ENCODE data around the gene DYNLL1.
"Not testable (repeated sequence)": the region's sequence is repeated elsewhere in the genome, so short reads cannot be mapped to it uniquely, and the experiment has no call there.

Gene DYNLL1

GRCh38 chr12:120497524-120498150 lies 1.7 kb downstream of the DYNLL1 start:
- H3K9me3 ChIP-seq (ENCODE audit: insufficient read depth, low read length), result no peaks in the 10 kb centered on the region
- no peak for DNase-seq (ENCODE audit: low read depth, low spot score)
- TF ChIP-seq YY1 (IDR thresholded peaks at IDR 0.05; ENCODE audit: insufficient read depth, insufficient read length) (no peak), ZNF274 (IDR thresholded peaks at IDR 0.05; ENCODE audit: low read depth, low read length) (no peak), SUZ12 (IDR thresholded peaks at IDR 0.05; ENCODE audit: extremely low read depth, insufficient read depth, insufficient read length) (no peak)
- peaks cover 44% of the 10 kb centered on the region for H3K36me3 ChIP-seq (ENCODE audit: insufficient read depth, insufficient read length, low read length)
- H3K27me3 ChIP-seq (ENCODE audit: insufficient read depth, insufficient read length), result no peaks in the 10 kb centered on the region
- peak overlapping the region; percentile 84 for H3K9ac ChIP-seq (ENCODE audit: insufficient read length, low read depth)
- peak overlapping the region; percentile 96 for H3K4me3 ChIP-seq (ENCODE audit: insufficient read length, low read depth)
- no peaks in the 10 kb centered on the region for H3K4me1 ChIP-seq (ENCODE audit: insufficient read depth, insufficient read length)

DNA sequence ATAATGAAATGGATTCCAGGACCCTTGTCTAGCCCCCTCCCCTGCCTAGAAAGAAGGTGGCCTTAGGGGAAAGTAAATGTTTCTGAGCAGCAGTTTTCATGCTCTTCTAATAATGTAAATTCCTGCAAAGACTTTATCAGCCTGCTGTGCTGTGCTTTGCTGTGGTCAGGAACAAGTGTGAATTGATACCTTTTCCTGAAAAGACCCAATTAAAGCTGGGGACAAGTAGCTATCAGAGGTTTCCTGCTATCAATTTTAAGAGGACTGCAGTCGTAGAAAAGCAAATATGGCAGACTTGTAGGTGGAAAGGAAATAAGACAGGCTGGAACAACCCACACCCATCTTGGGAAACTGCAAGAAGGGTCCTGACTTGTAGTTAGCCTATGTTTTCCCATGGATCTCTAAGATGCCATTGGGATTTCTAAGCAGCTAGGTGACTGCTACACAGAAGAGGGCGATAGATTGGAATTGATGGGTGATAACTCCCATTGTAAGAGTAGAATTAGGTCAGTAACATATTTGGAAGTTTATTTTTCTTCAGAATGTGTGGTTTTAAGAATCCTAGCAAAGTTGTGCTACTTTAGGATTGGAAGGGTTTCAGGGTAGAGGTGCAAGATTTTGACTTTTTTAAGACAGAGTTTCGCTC lies 3.1 kb downstream of the DYNLL1 start:
- no peak for TF ChIP-seq SUZ12 (IDR thresholded peaks at IDR 0.05; ENCODE audit: extremely low read depth, insufficient read depth, insufficient read length)
- Histone ChIP-seq H3K36me3 (ENCODE audit: insufficient read depth, insufficient read length, low read length) (peaks cover 57% of the 10 kb centered on the region), H3K9me3 (ENCODE audit: insufficient read depth, low read length) (no peaks in the 10 kb centered on the region), H3K4me1 (ENCODE audit: insufficient read depth, insufficient read length) (no peaks in the 10 kb centered on the region), H3K4me3 (ENCODE audit: insufficient read length, low read depth) (no peak overlapping the region), H3K9ac (ENCODE audit: insufficient read length, low read depth) (no peak overlapping the region), H3K27me3 (ENCODE audit: insufficient read depth, insufficient read length) (no peaks in the 10 kb centered on the region)
- DNase-seq (ENCODE audit: low read depth, low spot score), result no peak

DNA sequence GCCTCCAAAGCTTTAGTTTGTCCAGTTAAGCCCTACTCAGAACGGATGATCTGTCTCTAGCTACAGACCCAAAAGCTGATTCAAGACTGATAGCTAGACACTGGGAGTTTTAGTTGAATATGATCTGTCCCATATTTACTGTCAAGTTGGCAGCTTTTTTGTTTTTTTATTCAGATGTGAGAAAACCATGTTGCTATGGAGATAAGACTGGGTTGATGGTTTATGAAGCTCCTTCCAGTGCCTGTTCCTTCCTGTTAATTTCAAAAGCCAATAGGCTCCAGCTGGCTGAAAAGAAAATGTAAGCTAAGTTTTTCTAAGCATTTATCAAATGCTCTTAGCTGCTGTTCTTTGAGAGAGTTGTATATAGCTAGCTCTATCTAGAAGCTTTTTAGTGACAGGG lies 4.7 kb downstream of the DYNLL1 start:
- Histone ChIP-seq H3K27me3 (ENCODE audit: insufficient read depth, insufficient read length) (no peaks in the 10 kb centered on the region), H3K36me3 (ENCODE audit: insufficient read depth, insufficient read length, low read length) (peaks cover 70% of the 10 kb centered on the region), H3K4me3 (ENCODE audit: insufficient read length, low read depth) (no peak overlapping the region), H3K4me1 (ENCODE audit: insufficient read depth, insufficient read length) (no peaks in the 10 kb centered on the region), H3K9ac (ENCODE audit: insufficient read length, low read depth) (no peak overlapping the region), H3K9me3 (ENCODE audit: insufficient read depth, low read length) (no peaks in the 10 kb centered on the region)
- TF ChIP-seq YY1 (IDR thresholded peaks at IDR 0.05; ENCODE audit: insufficient read depth, insufficient read length) (no peak), SUZ12 (IDR thresholded peaks at IDR 0.05; ENCODE audit: extremely low read depth, insufficient read depth, insufficient read length) (no peak)
- DNase-seq (ENCODE audit: low read depth, low spot score), result no peak

DNA sequence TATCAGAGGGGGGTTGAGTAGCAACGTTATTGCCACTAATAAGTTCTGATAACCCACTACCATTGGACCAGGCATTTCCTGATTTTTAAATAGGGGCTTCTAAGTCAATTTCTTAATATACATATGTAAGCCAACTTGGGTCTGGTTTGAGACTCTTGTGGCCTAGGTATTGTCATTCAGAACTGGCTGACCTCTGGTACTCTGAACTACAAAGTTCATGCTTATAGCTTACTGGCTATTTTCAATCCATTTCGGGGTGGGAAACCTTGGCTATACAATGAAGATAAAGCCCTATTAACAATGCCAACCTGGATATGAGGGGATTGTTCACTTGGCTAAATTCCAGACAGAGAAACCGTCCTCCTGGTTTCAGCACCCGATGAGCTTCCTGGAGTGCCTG lies 8.7 kb downstream of the DYNLL1 start:
- no peak for DNase-seq (ENCODE audit: low read depth, low spot score)
- TF ChIP-seq YY1 (IDR thresholded peaks at IDR 0.05; ENCODE audit: insufficient read depth, insufficient read length), result no peak
- no peaks in the 10 kb centered on the region for H3K9me3 ChIP-seq (ENCODE audit: insufficient read depth, low read length)
- H3K4me1 ChIP-seq (ENCODE audit: insufficient read depth, insufficient read length), result no peaks in the 10 kb centered on the region
- H3K36me3 ChIP-seq (ENCODE audit: insufficient read depth, insufficient read length, low read length), result peaks cover 76% of the 10 kb centered on the region
- H3K4me3 ChIP-seq (ENCODE audit: insufficient read length, low read depth), result no peak overlapping the region
- no peak overlapping the region for H3K9ac ChIP-seq (ENCODE audit: insufficient read length, low read depth)
- H3K27me3 ChIP-seq (ENCODE audit: insufficient read depth, insufficient read length), result no peaks in the 10 kb centered on the region

GRCh38 chr12:120508537-120508936 lies 12.6 kb downstream of the DYNLL1 start:
- H3K27me3 ChIP-seq (ENCODE audit: insufficient read depth, insufficient read length), result no peaks in the 10 kb centered on the region
- no peak overlapping the region for H3K4me3 ChIP-seq (ENCODE audit: insufficient read length, low read depth)
- no peak overlapping the region for H3K9ac ChIP-seq (ENCODE audit: insufficient read length, low read depth)
- DNase-seq (ENCODE audit: low read depth, low spot score), result no peak
- no peaks in the 10 kb centered on the region for H3K4me1 ChIP-seq (ENCODE audit: insufficient read depth, insufficient read length)
- H3K9me3 ChIP-seq (ENCODE audit: insufficient read depth, low read length), result no peaks in the 10 kb centered on the region
- TF ChIP-seq YY1 (IDR thresholded peaks at IDR 0.05; ENCODE audit: insufficient read depth, insufficient read length) (no peak), SUZ12 (IDR thresholded peaks at IDR 0.05; ENCODE audit: extremely low read depth, insufficient read depth, insufficient read length) (no peak), ZNF274 (IDR thresholded peaks at IDR 0.05; ENCODE audit: low read depth, low read length) (no peak)
- peaks cover 74% of the 10 kb centered on the region for H3K36me3 ChIP-seq (ENCODE audit: insufficient read depth, insufficient read length, low read length)

- Histone ChIP-seq H3K4me3 (ENCODE audit: insufficient read length, low read depth) (no peak overlapping the region), H3K9ac (ENCODE audit: insufficient read length, low read depth) (no peak overlapping the region), H3K4me1 (ENCODE audit: insufficient read depth, insufficient read length) (no peaks in the 10 kb centered on the region), H3K9me3 (ENCODE audit: insufficient read depth, low read length) (no peaks in the 10 kb centered on the region), H3K36me3 (ENCODE audit: insufficient read depth, insufficient read length, low read length) (peaks cover 81% of the 10 kb centered on the region), H3K27me3 (ENCODE audit: insufficient read depth, insufficient read length) (no peaks in the 10 kb centered on the region)
- DNase-seq (ENCODE audit: low read depth, low spot score), result no peak
- no peak for TF ChIP-seq YY1 (IDR thresholded peaks at IDR 0.05; ENCODE audit: insufficient read depth, insufficient read length)
- TF ChIP-seq SUZ12 (IDR thresholded peaks at IDR 0.05; ENCODE audit: extremely low read depth, insufficient read depth, insufficient read length), result no peak
- TF ChIP-seq ZNF274 (IDR thresholded peaks at IDR 0.05; ENCODE audit: low read depth, low read length), result no peak
Measured at GRCh38 chr12:120514002-120514401, 18.1 kb downstream of the DYNLL1 start.

DNA sequence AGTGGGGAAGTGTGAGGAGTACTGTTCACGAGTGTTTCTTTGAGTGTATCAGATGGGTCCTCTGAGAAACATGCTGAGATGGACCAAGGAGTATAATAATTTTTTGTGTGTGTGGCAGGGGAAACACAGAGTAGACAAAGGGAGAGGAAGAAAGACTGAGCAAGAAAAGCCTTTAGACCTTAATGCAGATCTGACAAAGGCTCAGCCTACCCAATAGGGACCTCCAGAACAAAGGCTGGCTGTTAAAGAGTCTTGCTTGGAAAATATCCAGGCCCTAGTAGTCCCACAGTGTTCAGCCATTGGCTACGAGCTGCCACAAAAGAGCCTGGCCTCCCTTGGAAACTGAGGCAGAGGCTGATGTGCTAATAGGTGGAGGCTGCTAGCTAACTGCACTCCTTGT lies 19.6 kb downstream of the DYNLL1 start:
- TF ChIP-seq SUZ12 (IDR thresholded peaks at IDR 0.05; ENCODE audit: extremely low read depth, insufficient read depth, insufficient read length) (no peak), YY1 (IDR thresholded peaks at IDR 0.05; ENCODE audit: insufficient read depth, insufficient read length) (no peak), ZNF274 (IDR thresholded peaks at IDR 0.05; ENCODE audit: low read depth, low read length) (no peak)
- Histone ChIP-seq H3K9me3 (ENCODE audit: insufficient read depth, low read length) (no peaks in the 10 kb centered on the region), H3K27me3 (ENCODE audit: insufficient read depth, insufficient read length) (no peaks in the 10 kb centered on the region), H3K9ac (ENCODE audit: insufficient read length, low read depth) (no peak overlapping the region), H3K36me3 (ENCODE audit: insufficient read depth, insufficient read length, low read length) (peaks cover 80% of the 10 kb centered on the region), H3K4me3 (ENCODE audit: insufficient read length, low read depth) (no peak overlapping the region), H3K4me1 (ENCODE audit: insufficient read depth, insufficient read length) (no peaks in the 10 kb centered on the region)
- no peak for DNase-seq (ENCODE audit: low read depth, low spot score)

GRCh38 chr12:120519324-120519723 lies 23.4 kb downstream of the DYNLL1 start:
- peaks cover 85% of the 10 kb centered on the region for H3K36me3 ChIP-seq (ENCODE audit: insufficient read depth, insufficient read length, low read length)
- not testable (repeated sequence) for H3K9ac ChIP-seq (ENCODE audit: insufficient read length, low read depth)

More at GRCh38 chr12:120519324-120519723, 23.4 kb downstream of the DYNLL1 start:
- not testable (repeated sequence) for H3K9me3 ChIP-seq (ENCODE audit: insufficient read depth, low read length); H3K4me3 ChIP-seq (ENCODE audit: insufficient read length, low read depth); H3K27me3 ChIP-seq (ENCODE audit: insufficient read depth, insufficient read length); DNase-seq (ENCODE audit: low read depth, low spot score); H3K4me1 ChIP-seq (ENCODE audit: insufficient read depth, insufficient read length)
